ENCODE data around the gene NTRK2.

GRCh38 chr9:84857211-84857610 is 187.7 kb downstream of the NTRK2 start:
- TF ChIP-seq CTCF (IDR thresholded peaks at IDR 0.05) = no peak
- no peak for TF ChIP-seq EZH2phosphoT487 (IDR thresholded peaks at IDR 0.05)

All from neural progenitor cell (in vitro differentiated cells).